Non-pigmented ciliary epithelial cell (primary cell): ENCODE measurements around the gene C1orf185.
"Not testable (repeated sequence)": the region's sequence is repeated elsewhere in the genome, so short reads cannot be mapped to it uniquely, and the experiment has no call there.

ENCODE experiments used
- DNase-seq: peaks from one replicate; pipeline ENCODE4 v3.0.0-alpha.2; 2010; ENCODE audit warnings: low read depth

Gene C1orf185

DNA sequence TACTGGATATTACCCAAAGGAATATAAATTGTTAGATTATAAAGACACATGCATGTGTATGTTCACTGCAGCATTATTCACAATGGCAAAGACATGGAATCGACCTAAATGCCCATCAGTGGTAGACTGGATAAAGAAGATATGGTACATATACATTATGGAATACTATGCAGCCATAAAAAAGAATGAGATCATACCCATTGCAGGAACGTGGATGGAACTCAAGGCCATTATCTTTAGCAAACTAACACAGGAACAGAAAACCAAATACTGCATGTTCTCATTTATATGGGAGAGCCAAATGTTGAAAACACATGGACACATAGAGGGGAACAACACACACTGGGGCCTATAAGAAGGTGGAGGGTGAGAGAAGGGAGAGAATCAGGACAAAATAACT is 35.7 kb downstream of the C1orf185 start:
- DNase-seq, result not testable (repeated sequence)

DNA sequence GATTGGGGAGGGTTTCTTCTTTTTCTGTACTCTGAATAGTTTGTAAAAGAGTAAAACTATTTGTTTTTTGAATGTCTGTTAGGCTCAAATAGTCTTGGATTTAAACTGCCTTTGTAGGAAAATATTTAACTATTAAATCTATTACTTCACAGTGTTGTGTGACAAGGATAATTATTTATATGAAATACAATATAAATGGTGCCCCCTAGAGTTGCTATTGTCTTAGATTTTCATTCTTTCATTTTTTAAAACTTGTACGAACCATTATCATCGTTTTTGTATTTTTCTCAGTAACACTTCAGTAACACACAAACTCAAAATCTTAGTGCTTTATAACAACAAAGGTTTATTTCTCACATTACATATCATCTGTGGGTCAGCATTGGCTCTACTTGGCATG is 37.4 kb downstream of the C1orf185 start:
- DNase-seq, result no peak

DNA sequence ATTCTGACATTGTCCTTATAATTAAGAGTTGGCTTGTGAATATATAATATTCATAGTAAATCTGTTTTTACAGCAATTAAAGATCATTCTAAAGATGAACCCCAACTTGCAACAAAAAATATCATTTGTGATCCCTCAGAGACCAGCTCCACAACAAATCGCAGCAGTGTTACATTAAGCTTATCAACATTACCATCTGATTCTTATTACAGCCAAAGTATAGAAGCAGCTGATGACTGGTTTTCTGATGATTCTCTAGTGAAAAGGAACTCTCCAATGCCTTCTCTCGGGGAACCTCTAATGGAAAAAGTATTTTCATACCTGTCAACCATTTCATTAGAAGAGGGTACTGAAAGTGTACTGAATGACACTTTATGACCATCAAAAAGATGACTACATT is 45.4 kb downstream of the C1orf185 start:
- DNase-seq, result no peak

DNA sequence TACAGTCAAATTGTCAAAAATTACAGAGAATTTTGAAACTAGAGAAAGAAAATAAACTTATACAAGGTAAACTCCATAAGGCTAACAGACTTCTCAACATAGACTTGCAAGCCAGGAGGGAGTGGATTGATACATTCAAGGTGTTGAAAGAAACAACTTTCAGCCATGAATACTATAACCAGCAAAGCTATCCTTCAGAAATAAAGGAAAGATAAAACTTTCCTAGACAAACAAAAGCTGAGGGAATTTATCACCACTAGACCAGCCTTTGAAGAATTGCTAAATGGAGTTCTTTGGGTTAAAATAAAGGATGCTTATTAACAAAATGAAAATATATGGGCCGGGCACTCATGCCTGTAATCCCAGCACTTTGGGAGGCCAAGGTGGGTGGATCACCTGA is 52.7 kb downstream of the C1orf185 start:
- DNase-seq, result no peak

DNA sequence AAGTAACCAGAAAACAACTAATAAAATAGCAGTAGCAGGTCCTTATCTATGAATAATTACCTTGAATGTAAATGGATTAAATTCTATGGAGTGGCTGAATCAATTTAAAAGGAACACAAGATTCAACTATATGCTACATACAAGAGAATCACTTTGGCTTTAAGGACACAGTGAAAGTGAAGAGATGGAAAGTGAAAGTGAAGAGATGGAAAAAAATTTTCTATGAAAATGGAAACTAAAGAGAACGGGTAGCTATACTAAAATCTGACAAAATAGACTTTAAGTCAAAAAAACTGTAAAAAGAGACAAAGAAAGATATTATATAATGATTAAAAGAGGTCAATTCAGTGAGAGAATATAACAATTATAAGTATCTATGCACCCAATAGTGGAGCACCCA is 54.7 kb downstream of the C1orf185 start:
- no peak for DNase-seq

DNA sequence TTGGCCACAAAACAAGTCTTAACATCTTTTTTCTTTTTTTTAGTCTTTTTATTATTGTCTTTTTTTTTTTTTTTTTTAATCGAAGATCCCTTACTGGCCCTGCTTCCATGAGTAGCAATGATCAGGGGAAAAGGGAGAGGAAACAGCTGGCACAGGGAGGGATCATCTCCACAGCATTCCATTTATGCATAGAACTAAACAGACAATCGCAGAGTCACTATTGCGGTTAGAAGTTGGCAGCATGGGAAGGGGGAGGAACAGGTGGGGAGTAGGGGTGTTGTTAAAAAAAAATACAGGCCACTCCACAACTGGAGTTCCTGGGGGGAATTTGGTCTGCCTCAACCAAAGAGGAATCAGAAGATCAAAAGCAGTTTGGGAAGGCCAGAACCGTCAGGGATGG is 55.4 kb downstream of the C1orf185 start:
- no peak for DNase-seq

DNA sequence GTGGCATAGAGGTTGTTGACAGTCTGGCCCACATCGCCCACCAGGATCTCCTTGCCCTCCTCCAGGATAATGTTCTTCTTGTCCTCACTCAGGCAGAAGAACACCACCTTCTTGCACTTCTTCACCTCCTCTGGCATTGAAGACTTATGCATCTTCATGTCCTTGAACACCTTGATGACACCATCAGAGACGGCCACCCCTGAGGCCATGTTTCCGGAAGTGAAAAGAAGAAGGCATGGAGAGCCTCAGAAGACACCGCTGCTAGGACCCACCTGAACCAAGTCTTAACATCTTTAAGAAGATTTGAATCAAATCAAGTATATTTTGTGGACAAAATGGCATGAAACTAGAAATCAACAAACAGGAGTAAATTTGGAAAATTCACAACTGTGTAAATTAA is 56.2 kb downstream of the C1orf185 start:
- DNase-seq, result no peak

DNA sequence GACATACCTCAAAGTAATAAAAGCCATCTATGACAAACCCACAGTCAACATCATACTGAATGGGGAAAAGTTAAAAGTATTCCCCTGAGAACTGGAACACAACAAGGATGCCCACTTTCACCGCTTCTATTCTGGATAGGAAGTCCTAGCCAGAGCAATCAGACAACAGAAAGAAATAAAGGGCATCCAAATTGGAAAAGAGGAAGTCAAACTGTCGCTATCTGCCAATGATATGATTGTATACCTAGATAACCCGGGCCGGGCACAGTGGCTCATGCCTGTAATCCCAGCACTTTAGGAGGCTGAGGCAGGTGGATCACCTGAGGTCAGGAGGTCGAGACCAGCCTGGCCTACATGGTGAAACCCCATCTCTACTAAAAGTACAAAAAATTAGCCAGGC is 60.5 kb downstream of the C1orf185 start:
- not testable (repeated sequence) for DNase-seq

DNA sequence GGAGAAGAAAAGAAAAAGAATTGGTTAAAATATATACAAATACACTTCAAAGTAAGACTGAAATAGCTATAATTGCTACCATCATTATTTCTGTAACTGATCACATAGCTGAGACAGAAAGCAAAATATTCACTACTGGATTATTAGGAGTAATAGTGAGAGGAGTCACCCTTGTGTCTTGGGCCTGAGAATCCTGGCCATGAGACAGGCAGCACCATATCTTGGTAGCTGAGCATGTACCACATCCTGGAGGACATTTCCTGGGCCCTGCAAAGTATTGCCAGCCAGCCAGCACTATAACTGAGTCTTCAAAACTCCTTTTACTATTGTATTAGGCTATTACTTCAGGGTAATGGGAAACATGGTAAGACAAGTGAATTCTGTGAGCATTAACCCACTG is 63.5 kb downstream of the C1orf185 start:
- DNase-seq, result no peak

DNA sequence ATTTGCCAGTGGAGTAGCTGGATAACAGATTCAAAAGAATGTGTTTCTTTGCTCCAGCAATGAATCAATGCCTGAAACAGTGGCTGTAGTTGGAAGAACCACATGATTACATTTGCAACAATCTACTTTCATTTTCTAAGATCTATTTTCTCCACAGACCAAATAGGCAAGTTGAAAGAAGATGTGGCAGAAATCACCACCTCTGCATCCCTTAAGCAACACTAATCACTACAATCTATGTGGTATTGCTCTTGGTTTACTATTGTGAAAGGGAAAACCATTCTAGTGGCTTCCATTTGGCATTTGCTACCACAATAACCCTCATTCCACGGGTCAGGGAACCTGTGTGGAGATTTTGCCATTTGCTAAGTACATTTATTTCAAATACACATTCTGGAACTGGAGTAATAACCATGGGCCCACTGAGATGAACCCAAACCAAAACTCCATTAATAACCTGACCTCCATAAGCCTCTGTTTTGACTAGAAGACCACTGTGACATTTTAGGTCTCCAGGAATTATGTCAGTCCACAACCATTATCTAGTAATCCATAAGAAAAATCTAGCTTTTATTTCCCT is 66.3 kb downstream of the C1orf185 start:
- DNase-seq, result no peak

DNA sequence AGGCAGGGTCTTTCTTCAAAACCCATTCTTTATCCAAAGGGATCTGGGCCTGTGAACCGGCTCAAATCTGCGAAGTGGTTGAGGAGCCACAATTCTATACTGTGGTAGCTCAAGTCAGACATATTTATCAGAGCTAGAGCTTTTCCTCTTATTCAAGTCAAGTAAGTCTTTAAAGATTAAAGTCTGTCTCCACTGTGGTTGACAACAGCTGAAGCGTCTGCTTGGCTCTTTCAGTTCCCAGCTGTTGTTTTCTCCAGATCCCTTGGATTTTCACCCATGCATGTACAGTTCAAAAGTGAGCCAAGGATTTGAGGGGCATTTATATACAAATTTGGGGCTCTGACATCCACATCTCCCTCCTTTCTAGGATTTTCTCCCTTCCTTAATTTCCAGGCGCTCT is 66.9 kb downstream of the C1orf185 start:
- DNase-seq, result no peak

DNA sequence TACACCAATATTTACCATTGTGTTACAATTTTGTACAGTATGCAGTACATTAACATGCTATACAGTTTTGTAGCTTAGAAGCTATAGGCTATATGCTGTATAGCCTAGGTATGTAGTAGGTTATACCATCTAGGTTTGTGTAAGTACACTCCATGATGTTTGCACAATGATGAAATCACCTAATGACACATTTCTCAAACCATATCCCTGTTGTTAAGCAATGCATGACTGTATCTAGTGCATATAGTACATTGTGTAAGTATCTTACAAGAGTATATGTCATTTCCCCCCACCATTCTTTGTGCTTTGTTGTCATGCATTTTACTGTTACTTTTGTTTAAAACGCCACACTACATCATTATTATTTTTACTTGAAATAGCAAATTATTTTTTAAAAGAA is 68.3 kb downstream of the C1orf185 start:
- DNase-seq, result peak; percentile 8

DNA sequence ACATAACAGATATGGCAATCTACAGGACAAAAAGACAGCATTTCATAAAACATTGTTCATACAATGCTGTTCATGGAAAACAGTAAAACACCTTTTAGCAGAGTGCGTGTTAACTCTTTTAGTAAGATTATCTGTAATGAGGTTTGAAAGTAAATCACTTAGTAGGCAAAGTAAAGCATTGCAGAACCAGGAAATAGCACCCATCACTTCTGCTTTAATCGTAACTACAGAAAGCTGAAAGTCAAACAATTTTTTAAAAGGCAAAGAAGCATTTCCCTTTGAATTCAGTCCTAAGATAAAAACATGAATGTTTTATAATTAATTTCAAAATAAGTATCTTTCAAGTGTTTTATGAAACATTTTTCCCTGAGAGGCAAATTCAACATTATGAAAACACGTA is 70.8 kb downstream of the C1orf185 start:
- no peak for DNase-seq

DNA sequence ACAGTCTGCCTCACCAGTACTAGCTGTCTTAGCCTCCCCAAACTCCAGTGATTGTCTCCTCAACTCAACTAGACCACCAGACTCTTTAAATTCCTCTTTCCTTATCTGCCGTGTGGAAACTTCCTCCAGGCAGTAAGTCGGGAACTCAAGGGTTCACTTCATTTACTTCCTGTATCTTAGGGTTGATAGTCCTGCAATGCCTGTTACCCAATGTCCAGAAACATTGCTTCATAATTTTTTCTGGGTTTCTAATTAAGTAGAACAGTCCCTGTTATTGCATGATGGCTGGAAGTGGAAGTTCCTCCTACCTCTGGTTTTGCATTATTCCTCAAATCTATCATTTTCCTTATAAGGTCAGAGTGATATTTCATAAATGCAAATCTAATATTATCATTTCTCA is 73.2 kb downstream of the C1orf185 start:
- DNase-seq, result no peak

DNA sequence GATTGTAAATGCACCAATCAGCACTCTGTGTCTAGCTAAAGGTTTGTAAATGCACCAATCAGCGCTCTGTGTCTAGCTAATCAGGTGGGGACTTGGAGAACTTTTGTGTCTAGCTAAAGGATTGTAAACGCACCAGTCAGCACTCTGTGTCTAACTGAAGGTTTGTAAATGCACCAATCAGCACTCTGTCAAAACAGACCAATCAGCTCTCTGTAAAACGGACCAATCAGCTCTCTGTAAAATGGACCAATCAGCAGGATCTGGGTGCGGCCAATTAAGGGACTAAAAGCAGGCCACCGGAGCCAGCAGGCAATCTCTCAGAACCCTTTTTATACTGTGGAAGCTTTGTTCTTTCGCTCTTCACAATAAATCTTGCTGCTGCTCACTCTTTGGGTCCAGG is 76.0 kb downstream of the C1orf185 start:
- not testable (repeated sequence) for DNase-seq

DNA sequence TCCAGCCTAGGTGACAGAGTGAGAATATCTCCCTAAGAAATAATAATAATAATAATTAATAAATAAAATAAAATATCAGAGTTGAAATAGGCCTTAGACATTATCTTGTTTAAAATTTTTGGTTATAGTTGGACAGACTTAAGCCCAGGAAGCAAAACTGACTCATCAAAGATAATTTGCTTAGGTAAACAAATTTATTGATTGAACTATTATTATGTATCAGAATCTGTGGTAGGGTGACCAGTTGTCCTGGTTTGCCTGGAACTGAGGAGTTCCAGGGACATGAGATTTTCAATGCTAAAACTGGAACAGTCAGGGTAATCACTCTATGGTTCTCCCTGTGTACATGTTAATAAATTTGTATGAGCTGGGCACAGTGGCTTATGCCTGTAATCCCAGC is 86.2 kb downstream of the C1orf185 start:
- DNase-seq, result no peak

DNA sequence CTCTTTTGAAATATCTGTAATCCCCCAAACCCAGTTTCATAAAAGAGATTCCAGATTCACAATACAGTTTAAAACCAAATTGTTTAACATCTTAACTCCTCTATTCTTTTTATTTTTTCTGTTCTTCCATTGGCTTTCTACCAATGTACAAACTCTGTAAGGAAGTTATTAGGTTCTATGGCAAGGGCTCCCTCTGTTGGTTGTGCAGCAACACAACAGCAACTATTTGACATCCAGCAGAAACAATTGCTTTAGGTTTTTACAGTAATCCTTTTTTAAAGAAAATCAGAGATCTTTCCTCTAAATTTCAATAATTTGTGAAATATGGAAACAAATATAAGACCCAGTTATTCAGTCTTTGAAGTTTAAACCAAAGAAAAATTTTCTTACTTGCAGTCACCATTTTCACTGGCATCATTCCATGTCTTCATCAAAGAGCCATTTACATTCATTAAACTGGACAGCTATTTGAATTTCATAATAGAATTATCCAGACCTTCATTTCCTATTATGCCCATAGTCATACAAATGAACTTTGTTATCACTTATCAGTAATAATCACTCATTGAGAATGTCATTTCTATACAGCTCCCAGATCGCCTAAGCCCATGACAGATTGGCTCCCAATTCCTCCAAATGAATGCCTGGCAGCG is 87.5 kb downstream of the C1orf185 start:
- DNase-seq, result peak; percentile 46

DNA sequence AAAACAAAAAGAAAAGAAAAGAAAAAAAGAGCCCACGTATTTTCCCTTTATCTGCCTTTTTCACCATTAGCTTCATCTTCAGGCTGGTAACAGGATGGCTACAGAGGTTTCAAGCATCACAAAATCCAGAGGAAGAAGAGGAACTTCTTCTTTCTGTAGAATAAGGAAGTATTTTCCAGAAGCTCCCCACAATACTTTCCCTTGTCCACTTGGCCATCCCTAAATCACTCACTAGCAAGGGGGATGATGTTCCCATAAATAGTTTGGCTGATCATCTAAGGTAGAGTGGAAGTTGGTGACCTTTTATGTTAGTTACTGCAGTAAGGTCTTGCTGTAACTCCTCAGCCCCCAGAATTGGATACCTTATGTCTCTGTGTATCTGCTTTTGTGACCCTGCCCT is 88.9 kb downstream of the C1orf185 start:
- DNase-seq, result no peak

DNA sequence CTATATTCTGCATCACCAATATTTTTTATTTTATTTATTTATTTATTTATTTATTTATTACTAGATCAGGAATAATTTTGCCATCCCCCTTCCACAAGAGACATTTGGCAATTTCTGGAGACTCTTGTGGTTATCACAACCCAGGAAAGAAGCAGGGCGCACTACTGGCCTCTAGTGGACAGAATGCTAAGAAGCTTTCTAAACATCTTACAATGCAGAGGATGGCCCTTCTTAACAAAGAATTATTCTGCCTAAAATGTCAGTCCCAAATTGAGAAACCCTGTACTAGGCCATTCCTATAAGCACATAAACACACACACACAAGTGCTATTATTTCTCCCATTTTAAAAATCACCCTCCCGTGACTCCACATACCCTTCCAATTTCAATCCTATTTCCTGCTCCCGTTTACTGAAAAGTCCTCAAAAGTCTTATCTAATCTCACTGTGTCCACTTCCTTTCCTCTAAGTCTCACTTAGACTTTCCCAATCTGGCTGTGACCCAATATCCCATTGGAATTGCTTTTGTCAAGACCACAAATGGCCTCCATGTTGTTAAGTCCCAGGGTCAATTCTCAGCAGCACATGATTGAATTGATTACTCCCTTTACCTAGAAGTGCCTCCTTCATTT is 90.3 kb downstream of the C1orf185 start:
- DNase-seq, result peak; percentile 34

DNA sequence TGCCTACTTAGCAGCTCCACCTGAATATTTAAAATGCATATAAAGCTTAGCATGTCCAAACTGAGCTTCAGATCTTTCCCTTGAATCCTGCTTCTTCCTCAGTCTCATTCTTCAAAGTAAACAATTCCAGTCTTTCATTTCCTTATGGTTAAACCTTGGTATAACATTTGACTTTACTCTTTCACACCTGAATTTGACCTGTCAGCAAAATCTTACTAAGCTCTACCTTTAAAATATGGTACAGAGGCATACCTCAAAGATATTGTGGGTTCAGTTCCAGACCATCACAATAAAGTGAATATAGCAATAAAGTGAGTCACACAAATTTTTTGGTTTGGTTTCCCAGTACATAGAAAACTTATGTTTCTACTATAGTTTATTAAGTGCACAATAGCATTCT is 91.5 kb downstream of the C1orf185 start:
- no peak for DNase-seq
